OCI-LY1 (cell line): Measurements from ENCODE around the gene TTC28.

Experiments
- H2AFZ ChIP-seq: fragments of 200-600 bp; sonication (generic), shearing (Covaris generic); 2 replicates; pipeline ENCODE4 v1.6.0; 2014; ENCODE audit warnings: antibody characterized with exemption, mild to moderate bottlenecking, low read length
- H3F3A ChIP-seq: fragments of 200-600 bp; sonication (generic), shearing (Covaris generic); 2 replicates; pipeline ENCODE4 v1.6.0; 2014; ENCODE audit warnings: mild to moderate bottlenecking, antibody characterized with exemption, low read length, moderate library complexity; ENCODE audit not compliant: insufficient read depth
- H3K27ac ChIP-seq: fragments of 200-600 bp; sonication (generic); 2 replicates; pipeline ENCODE4 v1.5.1; 2014; ENCODE audit warnings: low read length, mixed run types, mild to moderate bottlenecking, low read depth; ENCODE audit not compliant: poor library complexity, severe bottlenecking
- H3K27me3 ChIP-seq: fragments of 200-600 bp; sonication (generic); 2 replicates; pipeline ENCODE4 v1.6.0; 2014; ENCODE audit warnings: antibody characterized with exemption, mild to moderate bottlenecking, low read length, moderate library complexity; ENCODE audit not compliant: insufficient read depth
- H3K36me3 ChIP-seq: fragments of 200-600 bp; sonication (generic); 2 replicates; pipeline ENCODE4 v1.6.1; 2014; ENCODE audit warnings: mild to moderate bottlenecking, antibody characterized with exemption, low read length, moderate library complexity, mixed read lengths; ENCODE audit not compliant: insufficient read depth
- H3K4me1 ChIP-seq: fragments of 200-600 bp; sonication (generic); 2 replicates; pipeline ENCODE4 v1.5.1; 2014; ENCODE audit warnings: mild to moderate bottlenecking, low read length, moderate library complexity; ENCODE audit not compliant: insufficient read depth, severe bottlenecking
- H3K4me2 ChIP-seq: fragments of 200-600 bp; sonication (generic), shearing (Covaris generic); 2 replicates; pipeline ENCODE4 v1.6.1; 2014; ENCODE audit warnings: low read length
- H3K4me3 ChIP-seq: fragments of 200-600 bp; sonication (generic); 2 replicates; pipeline ENCODE4 v1.5.1; 2014; ENCODE audit warnings: low read length, low read depth, mild to moderate bottlenecking, mixed read lengths; ENCODE audit not compliant: poor library complexity, severe bottlenecking
- H3K79me2 ChIP-seq: fragments of 200-600 bp; shearing (Covaris generic); 2 replicates; pipeline ENCODE4 v1.6.1; 2016; ENCODE audit warnings: mixed run types, low read length, mixed read lengths; ENCODE audit not compliant: insufficient read depth
- H3K9ac ChIP-seq: fragments of 200-600 bp; sonication (generic), shearing (Covaris generic); 2 replicates; pipeline ENCODE4 v1.6.1; 2014; ENCODE audit warnings: mild to moderate bottlenecking, low read length, mixed read lengths
- H3K9me2 ChIP-seq: fragments of 200-600 bp; sonication (generic), shearing (Covaris generic); 2 replicates; pipeline ENCODE4 v1.6.1; 2014; ENCODE audit warnings: low read depth, mild to moderate bottlenecking, low read length, mixed read lengths
- H3K9me3 ChIP-seq: fragments of 200-600 bp; shearing (Covaris generic); 2 replicates; pipeline ENCODE4 v1.6.1; 2014; ENCODE audit warnings: low read length, mixed read lengths
- H4K20me1 ChIP-seq: fragments of 200-600 bp; sonication (generic), shearing (Covaris generic); 2 replicates; pipeline ENCODE4 v1.6.0; 2016; ENCODE audit warnings: mild to moderate bottlenecking, low read length; ENCODE audit not compliant: insufficient read depth
- EZH2 ChIP-seq: fragments of 200-600 bp; sonication (generic), shearing (Covaris generic); IDR thresholded peaks from 2 replicates; pipeline ENCODE4 v1.8.0; 2017; ENCODE audit warnings: borderline replicate concordance, mixed run types, mild to moderate bottlenecking, antibody characterized with exemption, low read length, moderate library complexity, mixed read lengths
- TF ChIP-seq, protein P1 (sequence below): fragments of 200-600 bp; sonication (generic), shearing (Covaris generic); IDR thresholded peaks from 2 replicates; pipeline ENCODE4 v1.5.1; 2017; ENCODE audit warnings: mild to moderate bottlenecking, antibody characterized with exemption, low read length, moderate library complexity, mixed read lengths

TTC28 gene

DNA sequence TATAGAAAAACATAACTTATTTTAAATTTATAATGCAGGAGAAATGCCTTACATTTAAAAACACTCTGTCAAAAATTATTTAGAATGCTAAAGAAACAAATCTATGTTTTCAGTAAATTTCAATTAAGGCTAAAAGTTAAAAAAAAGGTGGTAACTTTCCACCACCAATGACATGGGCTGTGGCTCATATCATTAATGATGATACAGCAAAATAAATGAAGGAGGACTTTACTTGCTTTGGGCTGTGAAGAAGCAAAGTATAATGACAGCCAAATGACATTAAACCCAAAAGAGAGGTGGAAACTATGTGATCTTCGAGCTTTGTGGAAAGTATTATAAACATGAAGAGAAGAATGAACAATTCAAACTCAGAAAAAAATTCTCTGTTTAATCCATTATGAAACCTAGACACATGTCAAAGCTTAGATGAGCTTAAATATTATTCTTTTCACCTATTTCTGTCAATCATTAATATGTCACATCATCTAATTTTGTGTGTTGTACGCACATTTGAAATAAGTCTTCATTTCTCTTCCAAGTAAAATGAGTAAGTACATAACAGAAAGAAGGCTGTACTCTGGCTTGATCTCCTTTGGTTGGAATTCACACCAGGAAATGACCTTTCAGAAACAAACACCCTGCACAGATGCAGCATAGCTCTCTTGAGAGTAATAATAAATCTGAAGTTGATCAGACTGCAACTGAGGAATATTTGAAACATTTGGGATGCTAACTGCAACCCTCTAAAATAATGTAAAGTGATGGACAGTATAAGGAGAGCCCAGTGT is 265.8 kb downstream of the TTC28 start:
- no peak overlapping the region for H2AFZ ChIP-seq
- H3F3A ChIP-seq = no peaks in the 10 kb centered on the region
- H3K79me2 ChIP-seq = no peaks in the 10 kb centered on the region
- no peak overlapping the region for H3K27ac ChIP-seq
- H3K9me3 ChIP-seq = no peaks in the 10 kb centered on the region
- TF ChIP-seq, protein P1, sequence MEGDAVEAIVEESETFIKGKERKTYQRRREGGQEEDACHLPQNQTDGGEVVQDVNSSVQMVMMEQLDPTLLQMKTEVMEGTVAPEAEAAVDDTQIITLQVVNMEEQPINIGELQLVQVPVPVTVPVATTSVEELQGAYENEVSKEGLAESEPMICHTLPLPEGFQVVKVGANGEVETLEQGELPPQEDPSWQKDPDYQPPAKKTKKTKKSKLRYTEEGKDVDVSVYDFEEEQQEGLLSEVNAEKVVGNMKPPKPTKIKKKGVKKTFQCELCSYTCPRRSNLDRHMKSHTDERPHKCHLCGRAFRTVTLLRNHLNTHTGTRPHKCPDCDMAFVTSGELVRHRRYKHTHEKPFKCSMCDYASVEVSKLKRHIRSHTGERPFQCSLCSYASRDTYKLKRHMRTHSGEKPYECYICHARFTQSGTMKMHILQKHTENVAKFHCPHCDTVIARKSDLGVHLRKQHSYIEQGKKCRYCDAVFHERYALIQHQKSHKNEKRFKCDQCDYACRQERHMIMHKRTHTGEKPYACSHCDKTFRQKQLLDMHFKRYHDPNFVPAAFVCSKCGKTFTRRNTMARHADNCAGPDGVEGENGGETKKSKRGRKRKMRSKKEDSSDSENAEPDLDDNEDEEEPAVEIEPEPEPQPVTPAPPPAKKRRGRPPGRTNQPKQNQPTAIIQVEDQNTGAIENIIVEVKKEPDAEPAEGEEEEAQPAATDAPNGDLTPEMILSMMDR = no peak
- TF ChIP-seq EZH2 = no peak
- H3K27me3 ChIP-seq = no peaks in the 10 kb centered on the region
- H3K9ac ChIP-seq = no peak overlapping the region
- no peak overlapping the region for H3K4me3 ChIP-seq
- no peaks in the 10 kb centered on the region for H3K9me2 ChIP-seq
- H3K4me1 ChIP-seq = no peaks in the 10 kb centered on the region
- no peaks in the 10 kb centered on the region for H3K36me3 ChIP-seq
- H3K4me2 ChIP-seq = no peak overlapping the region
- H4K20me1 ChIP-seq = no peaks in the 10 kb centered on the region

DNA sequence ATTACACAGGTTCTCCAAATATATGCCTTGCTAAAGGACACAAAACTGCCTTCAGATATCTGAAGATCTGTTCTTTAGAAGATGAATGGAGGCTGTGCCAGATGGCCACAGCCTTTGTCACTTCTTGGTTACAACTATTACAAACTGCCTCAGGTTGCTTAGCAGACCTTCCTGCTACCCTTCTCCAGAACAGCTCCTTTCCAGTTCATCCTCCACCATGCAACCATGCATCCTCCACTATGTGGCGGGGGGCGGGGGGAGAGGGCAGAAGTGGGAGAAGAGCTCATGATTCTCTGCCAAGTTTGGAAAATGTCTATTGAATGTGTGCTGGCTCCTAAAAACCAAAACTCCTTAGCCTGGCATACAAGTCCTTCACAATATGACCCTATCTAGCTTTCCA is 267.5 kb downstream of the TTC28 start:
- TF ChIP-seq, protein P1 = no peak
- TF ChIP-seq EZH2 = no peak
- Histone ChIP-seq H3F3A (no peaks in the 10 kb centered on the region), H2AFZ (no peak overlapping the region), H3K27me3 (no peaks in the 10 kb centered on the region), H4K20me1 (no peaks in the 10 kb centered on the region), H3K9me3 (no peaks in the 10 kb centered on the region), H3K4me3 (no peak overlapping the region), H3K9ac (no peak overlapping the region), H3K4me2 (no peak overlapping the region), H3K27ac (no peak overlapping the region), H3K36me3 (no peaks in the 10 kb centered on the region), H3K9me2 (no peaks in the 10 kb centered on the region), H3K4me1 (no peaks in the 10 kb centered on the region), H3K79me2 (no peaks in the 10 kb centered on the region)

DNA sequence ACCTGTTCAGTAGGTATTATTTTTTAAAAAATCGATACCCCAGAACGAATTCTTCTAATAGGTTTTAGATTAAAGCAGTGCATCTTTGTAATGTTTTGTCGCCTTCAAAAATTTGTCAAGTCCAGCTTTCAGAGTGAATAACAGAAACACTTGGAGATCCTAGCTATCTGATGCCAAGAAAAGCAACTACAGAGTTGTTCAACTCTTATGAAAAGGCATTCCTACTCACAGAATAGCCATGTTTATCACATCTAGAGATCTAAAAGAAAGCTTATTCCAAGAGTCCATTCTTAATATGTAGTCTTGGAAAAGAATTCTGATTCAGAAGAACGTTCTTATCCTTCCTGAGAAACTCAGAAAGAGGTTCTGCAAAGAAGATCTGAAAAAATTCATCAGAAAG is 268.5 kb downstream of the TTC28 start:
- no peaks in the 10 kb centered on the region for H3K79me2 ChIP-seq
- H3K27me3 ChIP-seq = no peaks in the 10 kb centered on the region
- no peaks in the 10 kb centered on the region for H3K9me2 ChIP-seq
- no peak overlapping the region for H3K4me2 ChIP-seq
- no peaks in the 10 kb centered on the region for H3K36me3 ChIP-seq
- TF ChIP-seq, protein P1 = no peak
- TF ChIP-seq EZH2 = no peak
- no peaks in the 10 kb centered on the region for H3K4me1 ChIP-seq
- no peaks in the 10 kb centered on the region for H3K9me3 ChIP-seq
- H2AFZ ChIP-seq = no peak overlapping the region
- no peak overlapping the region for H3K4me3 ChIP-seq
- no peak overlapping the region for H3K27ac ChIP-seq
- H4K20me1 ChIP-seq = no peaks in the 10 kb centered on the region
- no peak overlapping the region for H3K9ac ChIP-seq
- no peaks in the 10 kb centered on the region for H3F3A ChIP-seq
